ENCODE data around the gene BACH2.
A peak's percentile ranks its signal among the peaks of the same experiment; 100 is the strongest.
"Not testable (repeated sequence)": the region's sequence is repeated elsewhere in the genome, so short reads cannot be mapped to it uniquely, and the experiment has no call there.

BACH2 gene

DNA sequence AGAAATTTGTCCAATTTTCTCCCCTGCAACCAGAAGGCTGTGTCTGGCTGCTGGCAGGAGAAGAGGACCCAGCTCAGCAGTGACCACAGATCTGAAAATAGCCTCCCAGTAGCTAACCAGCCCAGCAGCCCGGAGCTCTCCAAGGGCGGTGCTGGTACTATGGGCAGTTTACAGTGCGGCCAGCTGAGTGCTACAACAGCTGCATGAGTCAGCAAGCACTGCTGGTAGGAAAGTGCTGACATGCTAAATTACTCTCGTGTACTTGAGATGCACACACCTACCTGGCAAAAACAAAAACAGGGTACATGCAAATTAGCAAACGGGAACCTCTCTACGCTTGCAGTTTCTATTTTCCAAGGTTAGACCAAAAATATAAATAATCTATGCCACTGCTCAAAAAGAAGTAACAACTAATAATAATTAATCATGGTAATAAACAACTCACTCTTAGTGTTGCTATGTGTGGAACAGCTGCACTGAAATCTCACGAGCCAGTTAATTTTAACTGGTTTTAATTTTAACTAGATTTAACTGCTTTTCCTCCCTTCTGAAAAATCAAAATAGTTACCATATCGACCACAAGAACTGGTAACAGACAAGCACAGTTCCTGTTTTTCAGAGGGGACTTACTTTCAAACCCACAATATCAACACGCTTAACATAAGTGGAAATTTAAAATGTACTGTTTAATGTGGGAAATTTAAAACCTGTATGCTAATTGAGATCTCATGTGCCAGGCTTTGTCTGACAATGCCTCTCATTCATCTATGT is 10.8 kb downstream of the BACH2 start:
- H2AK5ac ChIP-seq (ENCODE audit: low read depth, low read length): no peak overlapping the region
- no peak overlapping the region for H3K4me2 ChIP-seq (ENCODE audit: insufficient read depth, low read length, poor library complexity, severe bottlenecking)
- no peaks in the 10 kb centered on the region for H3K9me3 ChIP-seq (replicated peaks in 1 of 2; ENCODE audit: control insufficient read depth in 2 of 2, insufficient read depth in 1 of 2, low read depth in 1 of 2, low read length in 2 of 2)
- H2BK15ac ChIP-seq (ENCODE audit: low read length): no peak overlapping the region
- no peak overlapping the region for H2BK120ac ChIP-seq (ENCODE audit: low read depth, low read length)
- no peaks in the 10 kb centered on the region for H3K79me1 ChIP-seq (ENCODE audit: low read depth, low read length)
- no peak overlapping the region for H2BK12ac ChIP-seq (ENCODE audit: low read length)
- no peak overlapping the region for H3K9ac ChIP-seq (ENCODE audit: low read depth, low read length, poor library complexity)
- no peak overlapping the region for H2BK5ac ChIP-seq (ENCODE audit: low read length)
- no peak overlapping the region for H2AFZ ChIP-seq (ENCODE audit: low read length)
- no peak overlapping the region for H4K8ac ChIP-seq (ENCODE audit: low read depth, low read length)
- H3K27ac ChIP-seq (replicated peaks; ENCODE audit: low read length): no peak overlapping the region
- H4K91ac ChIP-seq (ENCODE audit: low read depth, low read length, poor library complexity): no peak overlapping the region
- H3K23ac ChIP-seq (ENCODE audit: low read depth, low read length, poor library complexity): no peak overlapping the region
- no peaks in the 10 kb centered on the region for H3K36me3 ChIP-seq (replicated peaks in 1 of 2; ENCODE audit: control insufficient read depth in 2 of 2, insufficient read depth in 2 of 2, low read length in 2 of 2)
- WGBS, 2 donors (ENCODE audit: extremely low coverage in 2 of 2, insufficient read length in 2 of 2, insufficient replicate concordance in 1 of 2): no CpG with 5 or more reads among the region's 9 CpGs
- H3K14ac ChIP-seq (ENCODE audit: low read length): no peak overlapping the region
- H3K4ac ChIP-seq (ENCODE audit: low read length): no peak overlapping the region
- H3K18ac ChIP-seq (ENCODE audit: low read length): no peak overlapping the region
- H3K4me3 ChIP-seq (ENCODE audit: low read length in 2 of 2): peak overlapping the region in 1 of 2 donors; percentile 38
- no peak for DNase-seq (ENCODE audit: low spot score)
- no peaks in the 10 kb centered on the region for H3K27me3 ChIP-seq (ENCODE audit: control insufficient read depth in 3 of 3, insufficient read depth in 3 of 3, low read depth in 1 of 3, low read length in 3 of 3)
- H3K4me1 ChIP-seq (ENCODE audit: control insufficient read depth in 2 of 2, insufficient read depth in 1 of 2, low read depth in 1 of 2, low read length in 2 of 2): peaks cover 12 to 25% of the 10 kb centered on the region in 2 donors

DNA sequence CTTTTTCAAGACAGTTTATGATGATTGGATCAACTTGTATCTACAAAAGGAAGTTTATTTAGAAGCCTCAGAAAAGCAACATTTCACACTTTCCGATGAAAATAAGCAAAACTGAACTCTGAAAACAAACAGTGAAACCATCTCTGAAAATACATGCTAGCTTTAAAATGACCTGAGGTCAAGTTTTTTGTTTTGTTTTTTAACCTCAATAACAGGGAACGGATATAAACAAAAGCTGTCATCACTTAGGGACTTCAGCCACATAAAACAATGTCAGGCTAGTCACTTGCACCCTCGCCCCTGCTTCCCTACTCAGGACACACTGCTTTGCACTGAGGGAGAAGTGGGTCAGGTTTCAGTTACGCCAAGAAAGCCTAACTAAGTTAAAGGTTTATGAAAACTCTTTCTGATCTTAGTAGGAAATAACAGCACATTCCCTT is 11.6 kb downstream of the BACH2 start:
- H2AFZ ChIP-seq (ENCODE audit: low read length): peak overlapping the region; percentile 24
- H3K27ac ChIP-seq (replicated peaks; ENCODE audit: low read length): no peak overlapping the region
- H2BK120ac ChIP-seq (ENCODE audit: low read depth, low read length): no peak overlapping the region
- no peaks in the 10 kb centered on the region for H3K27me3 ChIP-seq (ENCODE audit: control insufficient read depth in 3 of 3, insufficient read depth in 3 of 3, low read depth in 1 of 3, low read length in 3 of 3)
- H3K18ac ChIP-seq (ENCODE audit: low read length): no peak overlapping the region
- no peaks in the 10 kb centered on the region for H3K36me3 ChIP-seq (replicated peaks in 1 of 2; ENCODE audit: control insufficient read depth in 2 of 2, insufficient read depth in 2 of 2, low read length in 2 of 2)
- no peak overlapping the region for H2BK15ac ChIP-seq (ENCODE audit: low read length)
- H3K14ac ChIP-seq (ENCODE audit: low read length): no peak overlapping the region
- H4K8ac ChIP-seq (ENCODE audit: low read depth, low read length): no peak overlapping the region
- no peaks in the 10 kb centered on the region for H3K79me1 ChIP-seq (ENCODE audit: low read depth, low read length)
- no peak overlapping the region for H3K4ac ChIP-seq (ENCODE audit: low read length)
- no peak overlapping the region for H2BK5ac ChIP-seq (ENCODE audit: low read length)
- H3K4me1 ChIP-seq (ENCODE audit: control insufficient read depth in 2 of 2, insufficient read depth in 1 of 2, low read depth in 1 of 2, low read length in 2 of 2): peaks cover 12 to 21% of the 10 kb centered on the region in 2 donors
- H3K23ac ChIP-seq (ENCODE audit: low read depth, low read length, poor library complexity): no peak overlapping the region
- WGBS, 2 donors (ENCODE audit: extremely low coverage in 2 of 2, insufficient read length in 2 of 2, insufficient replicate concordance in 1 of 2): no CpG with 5 or more reads among the region's 4 CpGs
- no peak overlapping the region for H4K91ac ChIP-seq (ENCODE audit: low read depth, low read length, poor library complexity)
- no peak overlapping the region for H2AK5ac ChIP-seq (ENCODE audit: low read depth, low read length)
- no peak overlapping the region for H2BK12ac ChIP-seq (ENCODE audit: low read length)
- peak overlapping the region in 1 of 2 donors; percentile 38 for H3K4me3 ChIP-seq (ENCODE audit: low read length in 2 of 2)
- no peaks in the 10 kb centered on the region for H3K9me3 ChIP-seq (replicated peaks in 1 of 2; ENCODE audit: control insufficient read depth in 2 of 2, insufficient read depth in 1 of 2, low read depth in 1 of 2, low read length in 2 of 2)
- no peak overlapping the region for H3K9ac ChIP-seq (ENCODE audit: low read depth, low read length, poor library complexity)
- DNase-seq (ENCODE audit: low spot score): no peak
- H3K4me2 ChIP-seq (ENCODE audit: insufficient read depth, low read length, poor library complexity, severe bottlenecking): no peak overlapping the region

DNA sequence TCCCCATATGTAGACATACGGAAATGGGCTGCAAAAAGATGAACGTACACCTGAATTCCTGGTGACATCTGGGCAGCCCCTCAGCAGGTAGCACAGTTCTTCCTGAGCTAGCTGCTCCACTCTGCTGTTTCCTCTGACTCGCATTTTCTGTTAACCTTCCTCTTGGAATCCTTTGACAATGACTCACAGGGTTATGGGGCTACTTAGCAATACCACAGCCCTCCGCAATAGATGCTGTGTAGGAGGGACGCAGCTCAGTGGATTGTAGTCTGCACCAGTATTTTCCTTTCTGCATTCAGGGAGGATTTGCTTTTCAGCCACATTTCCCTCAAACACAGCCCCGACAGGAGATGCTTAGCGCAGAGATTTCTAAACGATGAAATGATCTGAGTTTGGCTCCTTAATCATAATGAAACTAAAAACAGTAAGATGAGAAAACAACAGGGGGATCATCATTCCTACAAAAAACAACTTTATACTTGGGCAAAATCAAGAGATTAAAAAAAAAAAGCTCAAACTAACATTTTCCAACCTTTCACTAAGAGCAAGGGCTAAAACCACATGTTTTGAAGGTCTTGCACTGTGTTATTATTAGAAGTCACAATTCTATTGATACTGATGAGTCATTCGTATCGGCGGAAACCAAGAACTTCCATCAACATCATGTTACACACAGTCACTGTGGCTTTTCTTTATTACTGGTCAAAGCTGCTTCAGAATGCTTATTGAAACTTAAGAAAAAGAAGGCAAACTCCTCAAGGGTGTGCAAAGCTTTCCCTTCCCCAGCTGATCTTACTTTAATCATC is 12.2 kb downstream of the BACH2 start:
- Histone ChIP-seq H3K79me1 (ENCODE audit: low read depth, low read length) (no peaks in the 10 kb centered on the region), H4K8ac (ENCODE audit: low read depth, low read length) (no peak overlapping the region), H3K14ac (ENCODE audit: low read length) (no peak overlapping the region), H3K18ac (ENCODE audit: low read length) (no peak overlapping the region), H3K4me3 (ENCODE audit: low read length in 2 of 2) (peak overlapping the region in 1 of 2 donors; percentile 38), H2BK120ac (ENCODE audit: low read depth, low read length) (no peak overlapping the region), H3K4me2 (ENCODE audit: insufficient read depth, low read length, poor library complexity, severe bottlenecking) (no peak overlapping the region), H3K4me1 (ENCODE audit: control insufficient read depth in 2 of 2, insufficient read depth in 1 of 2, low read depth in 1 of 2, low read length in 2 of 2) (peaks cover 12 to 21% of the 10 kb centered on the region in 2 donors), H2BK5ac (ENCODE audit: low read length) (no peak overlapping the region), H2BK15ac (ENCODE audit: low read length) (no peak overlapping the region), H3K27ac (replicated peaks; ENCODE audit: low read length) (peak overlapping the region; percentile 8), H2AFZ (ENCODE audit: low read length) (peak overlapping the region; percentile 24), H3K27me3 (ENCODE audit: control insufficient read depth in 3 of 3, insufficient read depth in 3 of 3, low read depth in 1 of 3, low read length in 3 of 3) (no peaks in the 10 kb centered on the region), H3K36me3 (replicated peaks in 1 of 2; ENCODE audit: control insufficient read depth in 2 of 2, insufficient read depth in 2 of 2, low read length in 2 of 2) (no peaks in the 10 kb centered on the region), H3K9me3 (replicated peaks in 1 of 2; ENCODE audit: control insufficient read depth in 2 of 2, insufficient read depth in 1 of 2, low read depth in 1 of 2, low read length in 2 of 2) (no peaks in the 10 kb centered on the region), H3K9ac (ENCODE audit: low read depth, low read length, poor library complexity) (no peak overlapping the region), H2BK12ac (ENCODE audit: low read length) (no peak overlapping the region), H4K91ac (ENCODE audit: low read depth, low read length, poor library complexity) (no peak overlapping the region), H3K23ac (ENCODE audit: low read depth, low read length, poor library complexity) (no peak overlapping the region), H2AK5ac (ENCODE audit: low read depth, low read length) (no peak overlapping the region), H3K4ac (ENCODE audit: low read length) (no peak overlapping the region)
- no CpG with 5 or more reads among the region's 11 CpGs for WGBS, 2 donors (ENCODE audit: extremely low coverage in 2 of 2, insufficient read length in 2 of 2, insufficient replicate concordance in 1 of 2)
- DNase-seq (ENCODE audit: low spot score): peak; percentile 44

GRCh38 chr6:90282265-90282664 is 14.4 kb downstream of the BACH2 start:
- not testable (repeated sequence) for H2BK120ac ChIP-seq (ENCODE audit: low read depth, low read length); H3K79me1 ChIP-seq (ENCODE audit: low read depth, low read length); H2AFZ ChIP-seq (ENCODE audit: low read length); H3K36me3 ChIP-seq (replicated peaks in 1 of 2; ENCODE audit: control insufficient read depth in 2 of 2, insufficient read depth in 2 of 2, low read length in 2 of 2); DNase-seq (ENCODE audit: low spot score); H2BK5ac ChIP-seq (ENCODE audit: low read length); H3K27ac ChIP-seq (replicated peaks; ENCODE audit: low read length); H4K91ac ChIP-seq (ENCODE audit: low read depth, low read length, poor library complexity); H2BK15ac ChIP-seq (ENCODE audit: low read length); H3K9ac ChIP-seq (ENCODE audit: low read depth, low read length, poor library complexity); H3K9me3 ChIP-seq (replicated peaks in 1 of 2; ENCODE audit: control insufficient read depth in 2 of 2, insufficient read depth in 1 of 2, low read depth in 1 of 2, low read length in 2 of 2); H3K14ac ChIP-seq (ENCODE audit: low read length); H3K27me3 ChIP-seq (ENCODE audit: control insufficient read depth in 3 of 3, insufficient read depth in 3 of 3, low read depth in 1 of 3, low read length in 3 of 3); H3K4me2 ChIP-seq (ENCODE audit: insufficient read depth, low read length, poor library complexity, severe bottlenecking); H3K18ac ChIP-seq (ENCODE audit: low read length); H4K8ac ChIP-seq (ENCODE audit: low read depth, low read length); H3K23ac ChIP-seq (ENCODE audit: low read depth, low read length, poor library complexity); H3K4me3 ChIP-seq (ENCODE audit: low read length in 2 of 2); H2AK5ac ChIP-seq (ENCODE audit: low read depth, low read length); H3K4ac ChIP-seq (ENCODE audit: low read length); H2BK12ac ChIP-seq (ENCODE audit: low read length)
- H3K4me1 ChIP-seq (ENCODE audit: control insufficient read depth in 2 of 2, insufficient read depth in 1 of 2, low read depth in 1 of 2, low read length in 2 of 2): peaks cover 7 to 21% of the 10 kb centered on the region in 2 donors
- WGBS, 2 donors (ENCODE audit: extremely low coverage in 2 of 2, insufficient read length in 2 of 2, insufficient replicate concordance in 1 of 2): no CpG with 5 or more reads among the region's 6 CpGs
